CD4-positive, alpha-beta memory T cell (primary cell): ENCODE results near the gene CDH15. TPM values are rescaled to one million over a fixed set of nuclear protein-coding genes. Genes with fewer than 3 reads are reported as not detected.

ENCODE experiments used
- CTCF ChIA-PET: fragments of 350-600 bp; sonication (Branson Sonifier 250); formaldehyde crosslinking; loops from one replicate; lab custom pipeline; 2021; ENCODE audit warnings: inconsistent platforms; ENCODE audit not compliant: partially characterized antibody; lab: Charles Lee
- POLR2A ChIA-PET: fragments of 350-600 bp; sonication (Branson Sonifier 250); formaldehyde crosslinking; loops from one replicate; lab custom pipeline; 2021; ENCODE audit not compliant: partially characterized antibody; lab: Charles Lee
- DNase-seq, 5 donors: peaks; one replicate each; pipeline versions ENCODE4 v3.0.0 to v3.0.0-alpha.2; 2020 to 2022; ENCODE audit warnings: mixed read lengths in 1 of 5
- H3K27ac ChIP-seq: one replicate; pipeline ENCODE4 v1.7.0; 2013; ENCODE audit warnings: low read depth, low read length
- H3K27me3 ChIP-seq: 2 replicates; pipeline ENCODE4 v1.7.0; 2013; ENCODE audit warnings: mild to moderate bottlenecking, low read length, moderate library complexity; ENCODE audit not compliant: insufficient read depth
- H3K36me3 ChIP-seq: 2 replicates; pipeline ENCODE4 v1.7.0; 2013; ENCODE audit warnings: mild to moderate bottlenecking, low read length, moderate library complexity; ENCODE audit not compliant: insufficient read depth
- H3K4me1 ChIP-seq: 2 replicates; pipeline ENCODE4 v1.7.0; 2013; ENCODE audit warnings: mild to moderate bottlenecking, low read length, moderate library complexity; ENCODE audit not compliant: insufficient read depth
- H3K4me3 ChIP-seq, 2 donors: one replicate each; pipeline ENCODE4 v1.7.0; 2013; ENCODE audit warnings: low read length in 2 of 2, mild to moderate bottlenecking in 1 of 2
- H3K9me3 ChIP-seq, 2 donors: one replicate each; pipeline ENCODE4 v1.7.0; 2013; ENCODE audit warnings: low read length in 2 of 2, control low read depth in 1 of 2; ENCODE audit not compliant: control insufficient read depth in 1 of 2
- H3K27ac Mint-ChIP-seq, 7 donors: one replicate each; pipeline ENCODE4 v1.8.0; 2020 to 2021; ENCODE audit warnings: mixed read lengths in 7 of 7, mild to moderate bottlenecking in 6 of 7, inconsistent platforms in 3 of 7, moderate library complexity in 3 of 7
- H3K27me3 Mint-ChIP-seq, 2 donors: one replicate each; pipeline ENCODE4 v1.8.0; 2020 to 2021; ENCODE audit warnings: mixed read lengths in 2 of 2
- H3K36me3 Mint-ChIP-seq, 2 donors: one replicate each; pipeline ENCODE4 v1.8.0; 2020 to 2021; ENCODE audit warnings: mixed read lengths in 2 of 2, inconsistent platforms in 1 of 2, mild to moderate bottlenecking in 1 of 2
- H3K4me1 Mint-ChIP-seq, 4 donors: one replicate each; pipeline ENCODE4 v1.8.0; 2020 to 2021; ENCODE audit warnings: mixed read lengths in 4 of 4, mild to moderate bottlenecking in 1 of 4
- H3K4me3 Mint-ChIP-seq, 8 donors: one replicate each; pipeline ENCODE4 v1.8.0; 2020 to 2021; ENCODE audit warnings: mixed read lengths in 8 of 8, mild to moderate bottlenecking in 7 of 8, moderate library complexity in 6 of 8, inconsistent platforms in 3 of 8
- H3K9me3 Mint-ChIP-seq, 8 donors: one replicate each; pipeline ENCODE4 v1.8.0; 2020 to 2021; ENCODE audit warnings: mixed read lengths in 8 of 8, mild to moderate bottlenecking in 5 of 8, inconsistent platforms in 3 of 8, moderate library complexity in 1 of 8
- intact Hi-C: fragments of 100-400 bp; cut with micrococcal nuclease; formaldehyde crosslinking; loops from one replicate; pipeline ENCODE4 v1.15.1; 2023
- polyA plus RNA-seq, 2 donors: library from polyadenylated mRNA; unstranded; fragments of 300-500 nt; fragmentation: Illumina TruSeq; gene quantifications; one replicate each; pipeline ENCODE4 v1.2.3, GENCODE V29; 2021
- total RNA-seq, 2 experiments: library from RNA; stranded (reverse); gene quantifications; one replicate each; pipeline ENCODE4 v1.2.3, GENCODE V29; 2021

Gene CDH15
- total and polyA plus RNA-seq, 4 experiments from 2014 or later: not detected

- POLR2A ChIA-PET: interaction anchor here (1.1 kb wide), 1 partner anchor 41 kb away, joined by 3 read pairs; no protein-coding TSS in a partner anchor
- Mint-ChIP-seq H3K27ac (no peak overlapping the region), H3K4me1 (peaks cover 0 to 18% (median 3%) of the 10 kb centered on the region in 4 donors), H3K36me3 (peaks cover 23 to 27% of the 10 kb centered on the region in 2 donors), H3K27me3 (no peaks in the 10 kb centered on the region), H3K9me3 (peaks cover 0 to 7% (median 1%) of the 10 kb centered on the region in 8 donors), H3K4me3 (no peak overlapping the region)
- no peak overlapping the region for H3K4me3 ChIP-seq
- H3K27ac ChIP-seq: no peak overlapping the region
- no peaks in the 10 kb centered on the region for H3K9me3 ChIP-seq
- intact Hi-C loops: no loop called here
- CTCF ChIA-PET: no interaction called here
- DNase-seq: no peak
- no peaks in the 10 kb centered on the region for H3K4me1 ChIP-seq
- no peaks in the 10 kb centered on the region for H3K27me3 ChIP-seq
- H3K36me3 ChIP-seq: no peaks in the 10 kb centered on the region
These were observed 17.7 kb upstream of the CDH15 start for GRCh38 chr16:89153848-89154271.

GRCh38 chr16:89154390-89155183 lies 17.0 kb upstream of the CDH15 start:
- H3K36me3 ChIP-seq: no peaks in the 10 kb centered on the region
- DNase-seq: no peak
- no peaks in the 10 kb centered on the region for H3K4me1 ChIP-seq
- peaks cover 0 to 1% (median 0%) of the 10 kb centered on the region in 8 donors for H3K9me3 Mint-ChIP-seq
- H3K4me3 ChIP-seq: no peak overlapping the region
- peaks cover 0 to 20% (median 2%) of the 10 kb centered on the region in 4 donors for H3K4me1 Mint-ChIP-seq
- no peak overlapping the region for H3K27ac ChIP-seq
- H3K4me3 Mint-ChIP-seq: no peak overlapping the region
- ChIA-PET CTCF (no interaction called here), POLR2A (interaction anchor here (1.1 kb wide), 1 partner anchor 41 kb away, joined by 3 read pairs; no protein-coding TSS in a partner anchor)
- intact Hi-C loops: no loop called here
- H3K9me3 ChIP-seq: no peaks in the 10 kb centered on the region
- peak overlapping the region in 1 of 7 donors; percentile 87 for H3K27ac Mint-ChIP-seq
- no peaks in the 10 kb centered on the region for H3K27me3 ChIP-seq
- H3K27me3 Mint-ChIP-seq: no peaks in the 10 kb centered on the region
- H3K36me3 Mint-ChIP-seq: peaks cover 15 to 20% of the 10 kb centered on the region in 2 donors

GRCh38 chr16:89155184-89155679 lies 16.3 kb upstream of the CDH15 start:
- peaks cover 10 to 14% of the 10 kb centered on the region in 2 donors for H3K36me3 Mint-ChIP-seq
- Histone ChIP-seq H3K9me3 (no peaks in the 10 kb centered on the region), H3K4me3 (no peak overlapping the region), H3K27me3 (no peaks in the 10 kb centered on the region), H3K36me3 (no peaks in the 10 kb centered on the region), H3K4me1 (no peaks in the 10 kb centered on the region), H3K27ac (no peak overlapping the region)
- no peak overlapping the region for H3K4me3 Mint-ChIP-seq
- CTCF ChIA-PET: no interaction called here
- intact Hi-C loops: no loop called here
- POLR2A ChIA-PET: interaction anchor here (1.1 to 1.4 kb wide), 3 partner anchors 19 to 61 kb away, joined by 3 to 7 read pairs (median 5); partner anchors contain the start of gene ACSF3
- no peaks in the 10 kb centered on the region for H3K27me3 Mint-ChIP-seq
- H3K27ac Mint-ChIP-seq: peak overlapping the region in 4 of 7 donors; percentile 3 to 47 (median 40)
- no peak for DNase-seq
- peaks cover 0 to 1% (median 0%) of the 10 kb centered on the region in 8 donors for H3K9me3 Mint-ChIP-seq
- peaks cover 0 to 20% (median 2%) of the 10 kb centered on the region in 4 donors for H3K4me1 Mint-ChIP-seq

- no peaks in the 10 kb centered on the region for H3K27me3 ChIP-seq
- H3K27me3 Mint-ChIP-seq: no peaks in the 10 kb centered on the region
- H3K4me1 Mint-ChIP-seq: peaks cover 0 to 20% (median 2%) of the 10 kb centered on the region in 4 donors
- no peaks in the 10 kb centered on the region for H3K9me3 ChIP-seq
- ChIA-PET CTCF (no interaction called here), POLR2A (interaction anchor here (1.1 to 1.6 kb wide), 4 partner anchors 18 to 62 kb away, joined by 3 to 7 read pairs (median 4); partner anchors contain the start of gene ACSF3)
- H3K9me3 Mint-ChIP-seq: peaks cover 0 to 1% (median 0%) of the 10 kb centered on the region in 8 donors
- intact Hi-C loops: no loop called here
- no peak for DNase-seq
- H3K4me3 ChIP-seq: no peak overlapping the region
- no peak overlapping the region for H3K27ac ChIP-seq
- no peaks in the 10 kb centered on the region for H3K36me3 ChIP-seq
- H3K36me3 Mint-ChIP-seq: peaks cover 4 to 7% of the 10 kb centered on the region in 2 donors
- no peak overlapping the region for H3K4me3 Mint-ChIP-seq
- peak overlapping the region in 3 of 7 donors; percentile 3 to 46 (median 41) for H3K27ac Mint-ChIP-seq
- H3K4me1 ChIP-seq: no peaks in the 10 kb centered on the region
These were observed 15.5 kb upstream of the CDH15 start for GRCh38 chr16:89155851-89156739.

GRCh38 chr16:89156740-89157645 lies 14.6 kb upstream of the CDH15 start:
- H3K4me3 Mint-ChIP-seq: no peak overlapping the region
- no peak overlapping the region for H3K4me3 ChIP-seq
- no peaks in the 10 kb centered on the region for H3K27me3 Mint-ChIP-seq
- H3K27ac ChIP-seq: no peak overlapping the region
- DNase-seq: no peak
- intact Hi-C loops: no loop called here
- H3K36me3 Mint-ChIP-seq: peaks cover 0 to 4% of the 10 kb centered on the region in 2 donors
- H3K36me3 ChIP-seq: no peaks in the 10 kb centered on the region
- peak overlapping the region in 1 of 7 donors; percentile 29 for H3K27ac Mint-ChIP-seq
- ChIA-PET POLR2A (interaction anchor here (1.3 to 1.6 kb wide), 3 partner anchors 17 to 60 kb away, joined by 3 to 5 read pairs (median 4); no protein-coding TSS in a partner anchor), CTCF (no interaction called here)
- H3K4me1 ChIP-seq: no peaks in the 10 kb centered on the region
- peaks cover 0 to 1% (median 0%) of the 10 kb centered on the region in 8 donors for H3K9me3 Mint-ChIP-seq
- H3K27me3 ChIP-seq: no peaks in the 10 kb centered on the region
- H3K4me1 Mint-ChIP-seq: peaks cover 0 to 20% (median 2%) of the 10 kb centered on the region in 4 donors
- no peaks in the 10 kb centered on the region for H3K9me3 ChIP-seq

GRCh38 chr16:89157778-89158177 lies 13.8 kb upstream of the CDH15 start:
- no peak overlapping the region for H3K27ac ChIP-seq
- H3K9me3 Mint-ChIP-seq: no peaks in the 10 kb centered on the region
- H3K4me3 Mint-ChIP-seq: no peak overlapping the region
- no peaks in the 10 kb centered on the region for H3K27me3 ChIP-seq
- no peak for DNase-seq
- intact Hi-C loops: no loop called here
- CTCF ChIA-PET: no interaction called here
- no peaks in the 10 kb centered on the region for H3K9me3 ChIP-seq
- H3K4me1 ChIP-seq: no peaks in the 10 kb centered on the region
- H3K4me3 ChIP-seq: no peak overlapping the region
- H3K4me1 Mint-ChIP-seq: peaks cover 0 to 20% (median 1%) of the 10 kb centered on the region in 4 donors
- peaks cover 0 to under 1% of the 10 kb centered on the region in 2 donors for H3K36me3 Mint-ChIP-seq
- H3K27ac Mint-ChIP-seq: peak overlapping the region in 3 of 7 donors; percentile 29 to 75 (median 41)
- H3K36me3 ChIP-seq: no peaks in the 10 kb centered on the region
- H3K27me3 Mint-ChIP-seq: no peaks in the 10 kb centered on the region
- POLR2A ChIA-PET: no interaction called here
